ENCODE data around the gene KAT6B.

Gene KAT6B

DNA sequence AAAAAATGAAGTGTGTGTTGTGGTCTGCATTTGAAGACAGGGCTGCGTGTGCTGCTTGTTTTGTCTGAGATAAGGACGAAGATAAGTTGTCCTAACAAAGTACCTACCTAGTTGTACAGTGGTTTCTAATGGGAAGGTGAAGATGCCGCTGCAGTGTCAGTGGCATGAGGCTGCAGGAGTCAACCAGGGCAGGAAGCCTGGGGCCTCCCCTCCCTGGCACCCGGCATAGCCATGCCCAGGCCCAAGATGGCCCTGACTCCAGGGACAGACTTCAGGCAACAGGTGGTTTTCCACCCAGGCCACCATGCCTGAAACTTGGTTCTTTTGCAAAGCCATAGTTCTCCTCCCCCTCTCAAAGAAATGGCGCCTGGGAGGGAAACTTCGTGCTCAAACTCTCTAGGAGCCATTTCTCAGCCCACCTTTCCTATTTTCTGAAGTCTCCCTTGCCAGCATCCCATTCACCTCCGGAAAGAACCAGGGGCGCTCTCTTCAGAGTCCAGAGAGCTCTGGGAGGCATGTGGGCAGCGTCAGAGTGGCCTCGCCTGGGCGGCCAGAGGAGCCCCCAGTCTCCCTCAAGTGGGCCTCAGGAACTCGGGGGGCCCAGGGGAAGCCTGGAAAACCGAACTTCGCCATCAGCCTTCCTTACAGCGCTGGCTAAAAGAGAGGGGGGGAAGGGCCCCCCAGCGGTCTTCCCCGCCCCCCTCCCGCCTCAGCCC lies 2.1 kb upstream of the KAT6B start:
- DNase-seq: peak; percentile 13

- no peak for DNase-seq
These were observed 1.5 kb upstream of the KAT6B start for GRCh38 chr10:74824900-74825370.

DNA sequence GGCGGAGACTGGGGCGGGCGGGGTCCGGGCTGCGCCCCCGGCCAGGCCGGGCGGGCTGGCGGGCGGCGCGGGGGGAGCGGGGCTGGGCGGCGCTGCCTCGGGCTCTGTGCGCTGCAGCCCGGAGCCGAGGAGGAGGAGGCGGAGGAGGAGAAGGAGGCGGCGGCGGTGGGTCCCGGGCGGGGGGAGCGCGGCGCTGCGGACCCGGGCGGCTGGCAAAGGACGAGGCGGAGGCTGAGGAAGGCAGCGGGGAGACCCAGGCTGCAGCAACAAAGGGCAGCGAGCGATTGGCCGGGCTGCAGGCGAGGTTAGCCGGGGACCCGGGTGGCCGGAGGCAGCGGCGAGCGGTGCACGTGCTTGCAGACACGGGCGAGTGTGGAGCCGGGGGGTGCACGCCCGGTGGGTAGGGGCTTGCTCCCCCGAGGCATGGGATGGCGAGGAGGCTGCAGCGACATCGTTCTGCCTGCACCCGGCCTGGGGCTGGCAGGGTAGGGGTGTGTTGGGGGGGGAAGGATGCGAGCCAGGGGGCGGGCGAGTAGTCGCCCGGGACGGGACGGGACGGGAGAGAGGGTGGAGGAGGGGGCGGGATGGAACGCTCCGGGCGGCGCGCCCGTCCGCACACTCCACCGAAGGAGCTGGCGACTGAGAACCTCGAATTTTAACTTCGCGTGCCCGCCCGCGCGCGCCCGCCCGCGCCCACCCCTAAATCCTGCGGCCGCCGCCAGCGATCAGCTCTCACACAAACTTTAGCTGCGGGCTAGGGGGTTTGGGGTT lies 844 bp upstream of the KAT6B start:
- peak; percentile 55 for DNase-seq

DNA sequence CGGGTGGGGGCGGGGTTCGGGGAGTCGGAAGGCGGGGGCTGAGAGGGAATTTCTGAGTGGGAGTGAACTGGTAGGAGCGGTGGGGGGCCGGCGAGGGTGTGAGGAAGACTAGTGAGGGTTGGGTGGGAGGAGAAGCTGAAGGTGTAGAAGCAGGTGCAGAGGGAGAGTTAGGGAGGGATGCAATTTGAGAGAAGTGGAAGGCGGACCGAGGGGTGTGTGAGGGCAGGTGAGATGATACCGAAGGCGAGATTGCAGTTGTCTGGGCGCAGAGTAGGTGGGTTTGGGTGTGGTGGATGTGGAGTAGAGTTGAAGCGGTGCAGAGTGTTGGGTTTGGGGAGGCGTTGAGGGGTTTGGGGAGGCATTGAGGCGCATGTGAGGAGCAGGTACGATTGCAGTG lies 643 bp downstream of the KAT6B start:
- no peak for DNase-seq

DNA sequence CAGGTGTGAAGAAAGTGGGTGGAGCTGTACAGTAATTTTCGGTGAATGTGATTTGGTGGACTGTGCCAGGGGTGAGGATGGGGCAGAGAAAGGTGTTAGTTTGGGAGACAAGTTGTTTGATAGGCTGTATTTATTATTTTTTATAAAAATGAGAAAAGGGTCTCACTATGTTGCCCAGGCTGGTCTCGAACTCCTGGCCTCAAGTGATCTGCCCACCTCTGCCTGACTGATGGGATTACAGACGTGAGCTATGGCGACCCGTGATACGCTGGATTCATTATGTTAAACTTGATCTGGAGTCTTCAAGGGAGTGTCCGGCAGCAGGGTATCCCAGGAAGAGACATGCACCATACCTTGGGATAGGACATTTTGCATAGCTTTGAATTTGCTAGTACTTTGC lies 1.3 kb downstream of the KAT6B start:
- no peak for DNase-seq

DNA sequence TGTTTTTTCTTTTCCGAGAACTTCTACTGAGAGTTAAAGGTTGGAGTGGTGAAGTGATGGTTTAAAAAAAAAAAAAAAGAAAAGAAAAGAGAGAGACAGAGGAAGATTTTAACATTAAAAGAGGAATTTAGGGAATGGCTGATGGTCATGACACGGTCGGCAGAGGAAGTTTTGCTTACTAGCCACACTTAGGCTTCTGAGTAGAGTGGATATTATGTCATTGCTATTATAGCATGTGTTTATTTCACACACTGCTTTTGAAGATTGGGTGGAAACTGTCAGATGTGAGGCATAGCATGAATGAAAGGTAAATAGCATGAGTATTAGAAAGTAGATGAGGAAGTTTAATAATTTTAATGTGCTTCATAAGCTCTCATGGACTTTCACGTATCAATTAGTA lies 2.5 kb downstream of the KAT6B start:
- DNase-seq: no peak

DNA sequence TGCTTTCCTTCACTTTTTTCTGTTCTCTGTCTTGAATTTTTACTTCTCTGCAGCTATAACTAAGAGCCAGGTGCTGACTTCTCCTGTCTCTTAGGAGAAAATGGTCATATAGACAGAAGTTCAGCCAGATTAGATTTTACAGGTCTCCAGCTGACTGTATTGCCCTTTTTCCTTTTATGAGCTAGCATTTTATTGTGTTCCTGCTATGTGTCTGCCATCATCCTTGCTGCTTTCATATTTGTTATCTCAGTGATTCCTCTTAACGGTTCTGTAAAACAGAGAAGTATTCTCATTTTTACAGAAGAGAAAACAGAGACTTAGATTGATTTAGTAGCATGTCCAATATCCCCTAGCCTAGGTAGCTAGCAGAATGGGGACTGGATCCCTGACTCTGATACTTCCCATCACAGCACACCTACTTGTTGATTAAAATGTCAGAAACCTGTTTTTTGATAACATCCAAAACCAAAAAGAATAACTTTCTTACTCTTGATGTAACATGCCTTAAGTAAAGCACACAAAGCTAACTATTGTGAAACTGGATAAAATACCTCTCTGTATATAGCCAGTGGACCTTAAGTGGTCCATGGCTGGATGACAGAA lies 5.2 kb downstream of the KAT6B start:
- no peak for DNase-seq

DNA sequence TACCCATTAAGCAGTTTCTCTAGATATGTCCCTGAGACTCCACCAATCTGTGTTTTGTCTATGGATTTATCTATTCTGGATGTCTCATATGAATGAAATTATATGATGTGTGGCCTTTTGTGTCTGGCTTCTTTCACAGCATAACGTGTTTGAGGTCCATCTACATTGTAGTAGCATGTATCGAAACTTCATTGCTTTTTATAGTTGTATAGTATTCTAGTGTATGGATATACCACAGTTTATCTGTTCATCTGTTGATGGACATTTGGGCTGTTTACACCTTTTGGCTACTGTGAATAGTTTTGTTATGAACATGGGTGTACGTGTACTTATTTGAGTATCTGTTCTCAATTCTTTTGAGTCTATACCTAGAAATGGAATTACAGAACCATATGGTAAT lies 9.6 kb downstream of the KAT6B start:
- no peak for DNase-seq

- no peak for DNase-seq
These were observed 10.5 kb downstream of the KAT6B start for GRCh38 chr10:74836877-74837276.

- no peak for DNase-seq
These were observed 11.3 kb downstream of the KAT6B start for GRCh38 chr10:74837743-74838142.

- no peak for DNase-seq
These were observed 13.3 kb downstream of the KAT6B start for GRCh38 chr10:74839708-74840107.

GRCh38 chr10:74841265-74841973 lies 15.0 kb downstream of the KAT6B start:
- no peak for DNase-seq

DNA sequence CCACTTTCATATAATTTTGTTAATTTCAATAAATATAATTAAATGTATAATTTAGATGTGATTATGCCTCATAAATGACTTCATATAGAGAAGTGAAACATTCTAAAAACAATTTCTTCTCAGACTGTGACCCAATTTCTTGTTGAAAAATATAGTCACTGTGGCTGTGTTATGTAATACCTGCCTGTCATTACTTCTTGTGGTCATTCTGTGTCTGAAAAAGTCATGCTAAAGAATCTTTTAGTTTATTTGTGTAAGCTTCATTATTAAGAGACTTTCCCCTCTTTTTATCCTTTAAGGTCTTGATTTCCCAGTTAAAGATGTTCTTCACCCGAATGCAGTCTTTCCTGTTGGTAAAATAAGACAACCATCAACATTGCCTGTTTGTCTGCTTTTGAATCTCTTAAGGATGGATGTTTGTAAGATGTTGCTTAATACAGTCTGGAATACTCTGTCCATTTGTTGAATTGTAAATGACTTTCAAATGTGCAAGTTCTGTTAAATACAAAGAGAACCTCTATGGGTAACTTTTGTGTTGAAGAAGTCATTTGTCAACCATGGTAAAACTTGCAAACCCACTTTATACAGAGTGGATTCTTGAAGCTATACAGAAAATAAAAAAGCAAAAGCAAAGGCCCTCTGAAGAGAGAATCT lies 16.0 kb downstream of the KAT6B start:
- DNase-seq: no peak

DNA sequence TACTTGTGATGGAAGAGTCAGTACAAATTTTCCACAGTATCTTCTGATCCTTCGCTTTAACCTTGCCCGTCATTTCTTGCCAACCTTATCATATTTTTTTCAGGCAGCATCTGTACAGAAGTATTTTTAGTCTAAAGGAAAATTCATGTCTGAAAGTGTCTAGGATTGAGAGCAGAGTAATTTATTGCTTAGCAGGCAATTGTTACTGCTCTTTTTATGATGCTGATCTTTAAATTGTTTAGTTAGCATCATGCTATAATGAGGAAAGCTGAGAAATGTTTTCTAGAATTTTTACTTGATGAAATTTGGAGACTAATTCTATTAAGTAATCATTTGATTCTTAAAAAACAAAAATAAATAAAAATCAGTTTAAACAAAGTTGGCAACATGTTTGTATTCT lies 20.6 kb downstream of the KAT6B start:
- no peak for DNase-seq

GRCh38 chr10:74851831-74852230 lies 25.4 kb downstream of the KAT6B start:
- DNase-seq: no peak

DNA sequence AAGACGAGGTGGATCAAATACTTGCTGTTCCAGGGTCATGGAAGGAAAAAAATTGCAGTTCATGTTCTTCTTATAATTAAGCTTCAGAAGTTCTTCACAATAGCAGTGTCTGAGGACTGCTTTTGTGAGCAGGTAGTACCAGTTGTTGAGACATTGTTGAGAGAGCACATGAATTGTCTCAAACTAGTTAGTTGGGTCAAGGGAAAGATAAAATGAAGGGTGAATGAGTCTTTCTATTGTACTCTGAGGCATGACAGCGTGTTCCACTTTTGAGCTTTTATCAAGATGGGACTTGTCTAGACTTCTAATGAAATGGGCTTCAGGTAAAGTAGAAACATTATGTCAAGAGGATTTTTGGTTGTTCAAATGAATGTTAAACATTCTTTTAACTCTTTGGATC lies 26.0 kb downstream of the KAT6B start:
- DNase-seq: no peak

DNA sequence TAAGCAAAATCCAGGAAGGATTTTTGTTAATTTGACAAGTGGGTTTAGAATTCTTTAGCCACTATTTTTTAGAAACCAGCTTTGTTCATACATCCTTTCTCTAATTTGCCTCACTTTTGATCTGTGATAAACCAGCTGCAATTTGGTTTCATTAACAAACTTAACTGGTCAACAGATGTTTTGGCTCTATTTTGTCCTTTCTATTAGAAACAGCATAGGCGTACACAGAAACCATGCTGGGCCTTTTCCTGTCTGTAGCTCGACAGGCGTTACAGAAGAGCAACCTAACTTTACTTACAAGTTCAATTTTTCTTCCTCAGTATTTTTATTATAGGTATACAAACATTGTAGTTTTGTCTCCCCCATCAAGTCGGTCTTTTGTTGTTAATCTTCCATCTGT lies 28.2 kb downstream of the KAT6B start:
- DNase-seq: no peak

DNA sequence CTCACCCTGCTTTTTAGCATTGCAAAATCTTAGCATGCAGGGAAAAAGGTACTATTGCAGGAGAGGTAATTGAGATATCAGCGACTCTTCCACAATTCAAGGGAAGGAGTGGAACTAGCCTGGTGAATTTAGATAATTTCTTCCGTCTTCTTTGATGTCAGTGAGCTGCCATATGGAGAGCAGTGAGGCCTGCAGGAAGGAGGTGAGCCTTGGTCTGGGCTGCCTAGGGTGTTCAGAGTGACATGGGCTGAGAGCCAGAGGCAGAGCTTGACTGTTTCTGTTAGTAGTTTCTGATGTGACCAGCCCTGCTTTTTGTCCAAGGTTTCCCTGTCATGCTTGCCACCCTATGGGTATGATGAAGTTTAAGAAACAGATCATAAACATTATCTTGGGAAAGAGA lies 28.6 kb downstream of the KAT6B start:
- DNase-seq: no peak

DNA sequence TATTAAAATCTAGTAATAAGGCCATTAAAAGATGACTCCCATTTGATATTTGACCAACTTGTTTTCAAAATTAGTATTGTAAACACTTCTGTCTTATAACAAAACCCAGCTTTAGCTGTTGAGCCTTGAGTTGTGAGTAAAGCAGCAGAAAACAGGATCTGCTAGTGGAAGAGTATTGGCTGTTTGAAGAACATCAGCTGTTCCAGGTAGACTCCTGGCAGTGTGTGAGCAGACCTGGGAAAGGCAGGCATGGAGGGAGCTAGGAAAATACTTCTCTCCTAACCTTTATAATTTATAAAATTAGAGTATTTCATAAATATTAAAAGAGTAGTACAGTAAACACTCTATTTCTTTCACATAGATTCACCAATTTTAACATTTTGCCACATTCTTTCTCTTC lies 29.0 kb downstream of the KAT6B start:
- DNase-seq: no peak

DNA sequence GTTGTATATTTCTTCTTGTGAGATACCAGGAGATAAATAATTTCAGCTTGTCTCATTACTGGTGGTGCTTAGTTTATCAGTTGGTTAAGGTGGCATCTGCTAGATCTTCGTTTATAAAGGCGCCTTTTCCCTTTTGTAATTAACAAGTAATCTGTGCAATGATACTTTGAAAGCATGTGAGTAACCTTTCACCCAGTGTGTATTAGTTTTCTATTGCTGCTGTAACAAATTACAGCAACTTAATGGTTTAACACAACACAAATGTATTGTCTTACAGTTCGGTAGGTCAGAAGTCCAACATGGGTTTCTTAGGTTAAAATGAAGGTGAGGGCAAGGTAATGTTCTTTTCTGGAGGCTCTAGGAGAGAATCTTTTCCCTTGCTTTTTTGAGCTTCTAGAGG lies 30.5 kb downstream of the KAT6B start:
- DNase-seq: no peak

- no peak for DNase-seq
These were observed 31.2 kb downstream of the KAT6B start for GRCh38 chr10:74857586-74857985.

GRCh38 chr10:74859546-74859945 lies 33.1 kb downstream of the KAT6B start:
- DNase-seq: no peak

- DNase-seq: no peak
These were observed 36.2 kb downstream of the KAT6B start for GRCh38 chr10:74862625-74863024.

Data from T-helper 9 cell (primary cell).